H9 (cell line): Measurements from ENCODE around the gene ST7L. TPM values are rescaled to one million over a fixed set of nuclear protein-coding genes. Genes with fewer than 3 reads are reported as not detected.

Experiments
- DNase-seq: peaks from one replicate; pipeline ENCODE4 v3.0.0-alpha.2; 2017
- H2AFZ ChIP-seq: one replicate; pipeline ENCODE4 v1.6.1; 2013; ENCODE audit warnings: mild to moderate bottlenecking, low read length, control low read depth, moderate library complexity
- H2AK5ac ChIP-seq: 2 replicates; pipeline ENCODE4 v1.6.1; 2013; ENCODE audit warnings: low read length, control low read depth, mixed read lengths; ENCODE audit not compliant: insufficient read length
- H2BK120ac ChIP-seq: one replicate; pipeline ENCODE4 v1.6.1; 2013; ENCODE audit warnings: low read depth, mild to moderate bottlenecking, low read length, control low read depth, inconsistent platforms; ENCODE audit not compliant: poor library complexity, severe bottlenecking
- H2BK12ac ChIP-seq: 2 replicates; pipeline ENCODE4 v1.6.1; 2013; ENCODE audit warnings: low read length, control low read depth, mixed read lengths, low read depth; ENCODE audit not compliant: insufficient read length
- H2BK15ac ChIP-seq: 2 replicates; pipeline ENCODE4 v1.6.1; 2013; ENCODE audit warnings: low read depth, low read length, control low read depth
- H2BK20ac ChIP-seq: one replicate; pipeline ENCODE4 v1.6.1; 2013; ENCODE audit warnings: low read depth, mild to moderate bottlenecking, low read length, control low read depth, inconsistent platforms; ENCODE audit not compliant: poor library complexity, severe bottlenecking
- H2BK5ac ChIP-seq: 2 replicates; pipeline ENCODE4 v1.6.1; 2013; ENCODE audit warnings: low read length, control low read depth, mixed read lengths; ENCODE audit not compliant: insufficient read length
- H3K14ac ChIP-seq: 2 replicates; pipeline ENCODE4 v1.6.1; 2013; ENCODE audit warnings: low read length, control low read depth; ENCODE audit not compliant: insufficient read depth
- H3K18ac ChIP-seq: 2 replicates; pipeline ENCODE4 v1.6.1; 2013; ENCODE audit warnings: low read depth, mild to moderate bottlenecking, mixed read lengths, low read length, control low read depth; ENCODE audit not compliant: insufficient read length
- H3K23ac ChIP-seq: 2 replicates; pipeline ENCODE4 v1.6.1; 2013; ENCODE audit warnings: low read length, control low read depth, mixed read lengths, low read depth; ENCODE audit not compliant: insufficient read length
- H3K23me2 ChIP-seq: 2 replicates; pipeline ENCODE4 v1.6.1; 2013; ENCODE audit warnings: low read depth, mild to moderate bottlenecking, mixed read lengths, low read length, control low read depth; ENCODE audit not compliant: insufficient read length, poor library complexity, severe bottlenecking
- H3K27ac ChIP-seq: 2 replicates; pipeline ENCODE4 v1.5.1; 2013; ENCODE audit warnings: low read length, control low read depth, mixed read lengths, low read depth; ENCODE audit not compliant: insufficient read length
- H3K27me3 ChIP-seq: 2 replicates; pipeline ENCODE4 v1.6.1; 2013; ENCODE audit warnings: low read length, control low read depth, inconsistent platforms; ENCODE audit not compliant: insufficient read depth
- H3K4ac ChIP-seq: 2 replicates; pipeline ENCODE4 v1.6.1; 2013; ENCODE audit warnings: low read depth, mild to moderate bottlenecking, control low read depth, inconsistent platforms, low read length, moderate library complexity
- H3K4me1 ChIP-seq: 2 replicates; pipeline ENCODE4 v1.6.1; 2013; ENCODE audit warnings: low read length, control low read depth, inconsistent platforms; ENCODE audit not compliant: insufficient read depth
- H3K4me2 ChIP-seq: 2 replicates; pipeline ENCODE4 v1.6.1; 2013; ENCODE audit warnings: low read length, control low read depth, mixed read lengths; ENCODE audit not compliant: insufficient read length, insufficient read depth
- H3K56ac ChIP-seq: 2 replicates; pipeline ENCODE4 v1.6.1; 2013; ENCODE audit warnings: low read depth, mild to moderate bottlenecking, mixed read lengths, low read length, control low read depth; ENCODE audit not compliant: insufficient read length
- H3K79me1 ChIP-seq: 2 replicates; pipeline ENCODE4 v1.6.1; 2013; ENCODE audit warnings: low read depth, mild to moderate bottlenecking, moderate library complexity, low read length, control low read depth, inconsistent platforms; ENCODE audit not compliant: insufficient read depth, poor library complexity, severe bottlenecking
- H3K79me2 ChIP-seq: 2 replicates; pipeline ENCODE4 v1.6.1; 2013; ENCODE audit warnings: low read length, control low read depth, inconsistent platforms; ENCODE audit not compliant: insufficient read depth
- H3K9ac ChIP-seq: 2 replicates; pipeline ENCODE4 v1.6.1; 2013; ENCODE audit warnings: low read length, control low read depth, mixed read lengths; ENCODE audit not compliant: insufficient read length; ENCODE audit errors: extremely low read depth
- H3K9me3 ChIP-seq: one replicate; pipeline ENCODE4 v1.6.1; 2013; ENCODE audit warnings: low read depth, low read length, inconsistent platforms; ENCODE audit not compliant: control insufficient read depth
- H3T11ph ChIP-seq: one replicate; pipeline ENCODE4 v1.6.1; 2013; ENCODE audit warnings: mild to moderate bottlenecking, low read length, control low read depth, inconsistent platforms
- H4K20me1 ChIP-seq: one replicate; pipeline ENCODE4 v1.6.1; 2013; ENCODE audit not compliant: control insufficient read depth, insufficient read length, insufficient read depth
- H4K5ac ChIP-seq: 2 replicates; pipeline ENCODE4 v1.6.1; 2013; ENCODE audit warnings: low read depth, mild to moderate bottlenecking, mixed read lengths, low read length, control low read depth; ENCODE audit not compliant: insufficient read length
- H4K8ac ChIP-seq: replicated peaks from 2 replicates; pipeline ENCODE4 v1.6.1; 2013; ENCODE audit warnings: low read length, control low read depth, mixed read lengths, low read depth; ENCODE audit not compliant: insufficient read length
- H4K91ac ChIP-seq: 2 replicates; pipeline ENCODE4 v1.6.1; 2013; ENCODE audit warnings: low read depth, mild to moderate bottlenecking, moderate library complexity, mixed read lengths, low read length, control low read depth; ENCODE audit not compliant: insufficient read length
- H3K27ac Mint-ChIP-seq, 3 experiments: 2 replicates in 2 of 3; 3 replicates in 1 of 3; pipeline ENCODE4 v1.8.0; 2020 to 2021; ENCODE audit warnings: mixed read lengths in 3 of 3, mild to moderate bottlenecking in 1 of 3, moderate library complexity in 1 of 3
- H3K27me3 Mint-ChIP-seq: 2 replicates; pipeline ENCODE4 v1.8.0; 2021; ENCODE audit warnings: low read depth, mild to moderate bottlenecking, moderate library complexity, mixed read lengths
- H3K36me3 Mint-ChIP-seq, 3 experiments: 2 replicates in 2 of 3; 3 replicates in 1 of 3; pipeline ENCODE4 v1.8.0; 2020 to 2021; ENCODE audit warnings: low read depth in 3 of 3, mixed read lengths in 3 of 3; ENCODE audit not compliant: insufficient read depth in 1 of 3
- H3K4me1 Mint-ChIP-seq, 2 experiments: 2 replicates each; pipeline ENCODE4 v1.8.0; 2020; ENCODE audit warnings: mixed read lengths in 2 of 2
- H3K4me3 Mint-ChIP-seq, 2 experiments: 2 replicates in 1 of 2; 3 replicates in 1 of 2; pipeline ENCODE4 v1.8.0; 2020 to 2021; ENCODE audit warnings: mild to moderate bottlenecking in 2 of 2, mixed read lengths in 2 of 2, moderate library complexity in 1 of 2
- H3K9me3 Mint-ChIP-seq, 2 experiments: 2 replicates in 1 of 2; 3 replicates in 1 of 2; pipeline ENCODE4 v1.8.0; 2020; ENCODE audit warnings: mild to moderate bottlenecking in 2 of 2, mixed read lengths in 2 of 2, moderate library complexity in 1 of 2
- WGBS: extraction: QIAGEN DNeasy Blood & Tissue Kit; methylation state at CpG from one replicate; pipeline ENCODE4 v1.1.7; 2013; ENCODE audit warnings: missing lambda C conversion rate, low lambda C conversion rate, mixed read lengths; ENCODE audit not compliant: insufficient read length; ENCODE audit errors: extremely low coverage; 5-methylcytosine and 5-hydroxymethylcytosine counted together
- total RNA-seq: library from RNA; stranded (reverse); gene quantifications from 2 replicates; pipeline ENCODE4 v1.2.1, GENCODE V29; 2021
- TF ChIP-seq, protein P1 (sequence below): fragments of 200-600 bp; sonication (generic); conservative IDR thresholded peaks from 3 replicates; pipeline ENCODE4 v1.8.0; 2021; ENCODE audit warnings: antibody characterized with exemption, mild to moderate bottlenecking

ST7L gene
- total RNA-seq, 1 experiment from 2014 or later = 16.0 TPM

GRCh38 chr1:112518186-112518585 lies 100.8 kb downstream of the ST7L start:
- no peaks in the 10 kb centered on the region; a peak in 1 of 7 replicates for H3K36me3 Mint-ChIP-seq
- no peak overlapping the region for H2AFZ ChIP-seq
- peaks cover 13 to 19% of the 10 kb centered on the region in 2 experiments for H3K4me1 Mint-ChIP-seq
- H2BK12ac ChIP-seq = no peak overlapping the region
- no peak overlapping the region for H2BK5ac ChIP-seq
- H3K18ac ChIP-seq = no peak overlapping the region
- no peaks in the 10 kb centered on the region for H3K9me3 ChIP-seq
- H3K4me1 ChIP-seq = no peaks in the 10 kb centered on the region
- no peak overlapping the region for H3K14ac ChIP-seq
- no peaks in the 10 kb centered on the region for H3K23me2 ChIP-seq
- no peaks in the 10 kb centered on the region for H4K20me1 ChIP-seq
- no peak overlapping the region for H4K5ac ChIP-seq
- H2BK15ac ChIP-seq = no peak overlapping the region
- H3K9ac ChIP-seq = no peak overlapping the region
- H3K27me3 Mint-ChIP-seq = peaks cover 29% of the 10 kb centered on the region
- H3K4me3 Mint-ChIP-seq = no peak overlapping the region
- H2BK20ac ChIP-seq = no peak overlapping the region
- no peak overlapping the region for H3K56ac ChIP-seq
- no peak overlapping the region for H3K4me2 ChIP-seq
- TF ChIP-seq, protein P1, sequence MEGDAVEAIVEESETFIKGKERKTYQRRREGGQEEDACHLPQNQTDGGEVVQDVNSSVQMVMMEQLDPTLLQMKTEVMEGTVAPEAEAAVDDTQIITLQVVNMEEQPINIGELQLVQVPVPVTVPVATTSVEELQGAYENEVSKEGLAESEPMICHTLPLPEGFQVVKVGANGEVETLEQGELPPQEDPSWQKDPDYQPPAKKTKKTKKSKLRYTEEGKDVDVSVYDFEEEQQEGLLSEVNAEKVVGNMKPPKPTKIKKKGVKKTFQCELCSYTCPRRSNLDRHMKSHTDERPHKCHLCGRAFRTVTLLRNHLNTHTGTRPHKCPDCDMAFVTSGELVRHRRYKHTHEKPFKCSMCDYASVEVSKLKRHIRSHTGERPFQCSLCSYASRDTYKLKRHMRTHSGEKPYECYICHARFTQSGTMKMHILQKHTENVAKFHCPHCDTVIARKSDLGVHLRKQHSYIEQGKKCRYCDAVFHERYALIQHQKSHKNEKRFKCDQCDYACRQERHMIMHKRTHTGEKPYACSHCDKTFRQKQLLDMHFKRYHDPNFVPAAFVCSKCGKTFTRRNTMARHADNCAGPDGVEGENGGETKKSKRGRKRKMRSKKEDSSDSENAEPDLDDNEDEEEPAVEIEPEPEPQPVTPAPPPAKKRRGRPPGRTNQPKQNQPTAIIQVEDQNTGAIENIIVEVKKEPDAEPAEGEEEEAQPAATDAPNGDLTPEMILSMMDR = no peak
- no peaks in the 10 kb centered on the region for H3K79me2 ChIP-seq
- H4K8ac ChIP-seq = no peak overlapping the region
- no peak overlapping the region for H3T11ph ChIP-seq
- WGBS = no CpG with 5 or more reads among the region's 2 CpGs
- no peak overlapping the region for H2AK5ac ChIP-seq
- no peak overlapping the region for H3K27ac ChIP-seq
- H3K79me1 ChIP-seq = no peaks in the 10 kb centered on the region
- no peak overlapping the region for H3K23ac ChIP-seq
- no peak overlapping the region for H3K4ac ChIP-seq
- no peaks in the 10 kb centered on the region for H3K9me3 Mint-ChIP-seq
- no peak overlapping the region for H2BK120ac ChIP-seq
- no peak overlapping the region for H4K91ac ChIP-seq
- no peak overlapping the region for H3K27ac Mint-ChIP-seq
- DNase-seq = no peak
- no peaks in the 10 kb centered on the region for H3K27me3 ChIP-seq
